ENCODE data around the gene MPI. TPM values are rescaled to one million over a fixed set of nuclear protein-coding genes. Genes with fewer than 3 reads are reported as not detected.

The MPI gene
- total and polyA plus RNA-seq, 2 donors (not counting 3 experiments of a cell fraction or from before 2014, with no cell fraction given): 36.3 to 69.3 TPM

- H4K20me1 ChIP-seq (replicated peaks; ENCODE audit: control insufficient read depth, extremely low read depth, insufficient read depth, low read length): no peaks in the 10 kb centered on the region
- H3K79me2 ChIP-seq (ENCODE audit: control insufficient read depth, insufficient read depth, low read length): peaks cover 52% of the 10 kb centered on the region
- H3K4me3 ChIP-seq (replicated peaks in 1 of 3; ENCODE audit: insufficient read depth in 1 of 3, low read depth in 1 of 3, low read length in 3 of 3): no peak overlapping the region
- no peak for DNase-seq (ENCODE audit: low read depth, low spot score)
- no peak overlapping the region for H2AFZ ChIP-seq (ENCODE audit: low read depth, low read length)
- no peaks in the 10 kb centered on the region for H3K27me3 ChIP-seq (ENCODE audit: control insufficient read depth in 2 of 2, insufficient read depth in 2 of 2, low read length in 2 of 2)
- no peaks in the 10 kb centered on the region for H3K9me1 ChIP-seq (replicated peaks; ENCODE audit: control insufficient read depth, extremely low read depth, insufficient read depth, low read length)
- TF ChIP-seq GATA2 (IDR thresholded peaks at IDR 0.05; ENCODE audit: insufficient read depth, insufficient read length, low read depth, low read length) (no peak), POLR2AphosphoS5 (IDR thresholded peaks at IDR 0.05; ENCODE audit: insufficient read depth, low read depth, low read length) (no peak), JUN (IDR thresholded peaks at IDR 0.05; ENCODE audit: borderline replicate concordance, insufficient read depth, insufficient read length, low read depth) (no peak), EZH2 (IDR thresholded peaks at IDR 0.05; ENCODE audit: borderline replicate concordance, low read depth, low read length, severe bottlenecking) (no peak), FOS (IDR thresholded peaks at IDR 0.05; ENCODE audit: borderline replicate concordance, insufficient read depth, low read length) (no peak), CTCF (IDR thresholded peaks at IDR 0.05; ENCODE audit: extremely low read depth in 1 of 2, insufficient read depth in 1 of 2, low read depth in 1 of 2, low read length in 2 of 2) (no peak), POLR2A (IDR thresholded peaks at IDR 0.05; ENCODE audit: low read depth, low read length) (no peak), MAX (IDR thresholded peaks at IDR 0.05; ENCODE audit: insufficient read depth, insufficient read length) (no peak), MYC (IDR thresholded peaks at IDR 0.05; ENCODE audit: low read depth, low read length) (no peak)
- intact Hi-C loops (cut with micrococcal nuclease) (no loop called here), dilution Hi-C loops (cut with MboI; ENCODE audit: extremely low pct_ligation_motif_present, low sequenced_read_pairs) (no loop called here)
- no TSS peak for BruUV-seq (replicated peaks)
- FAIRE-seq: no peak
- no peaks in the 10 kb centered on the region for H3K9me3 ChIP-seq (replicated peaks; ENCODE audit: control insufficient read depth, insufficient read depth, low read length)
- no peak overlapping the region for H3K9ac ChIP-seq (replicated peaks; ENCODE audit: extremely low read depth, insufficient read depth, low read length)
- H3K36me3 ChIP-seq (ENCODE audit: control insufficient read depth in 2 of 2, extremely low read depth in 1 of 2, insufficient read depth in 2 of 2, low read length in 2 of 2): no peaks in the 10 kb centered on the region
- ChIA-PET CTCF (interaction anchor here (6.4 kb wide), 1 partner anchor 35 kb away, joined by 54 read pairs; no protein-coding TSS in a partner anchor), POLR2A (no interaction called here)
- H3K4me2 ChIP-seq (ENCODE audit: insufficient read depth, low read length): no peak overlapping the region
- no peak overlapping the region for H3K27ac ChIP-seq (ENCODE audit: insufficient read depth, low read depth, low read length)
- H3K4me1 ChIP-seq (ENCODE audit: control insufficient read depth, extremely low read depth, insufficient read depth, low read length): peaks cover 36% of the 10 kb centered on the region
These were observed 23.8 kb upstream of the MPI start for GRCh38 chr15:74866090-74866489.
